Omental fat pad (tissue), 4 donors: ENCODE results near the gene C19orf85. TPM values are rescaled to one million over a fixed set of nuclear protein-coding genes. Genes with fewer than 3 reads are reported as not detected.
A peak's percentile ranks its signal among the peaks of the same experiment; 100 is the strongest.
"Not testable (repeated sequence)": the region's sequence is repeated elsewhere in the genome, so short reads cannot be mapped to it uniquely, and the experiment has no call there.

Experiments
- ATAC-seq: fragments of 150-250 bp; one replicate; pipeline ENCODE4 v1.9.1; 2016; ENCODE audit warnings: mild to moderate bottlenecking, moderate library complexity; ENCODE audit not compliant: low FRiP score
- DNase-seq: peaks from one replicate; pipeline ENCODE4 v3.0.0-alpha.2; 2019; ENCODE audit warnings: low spot score
- CTCF ChIP-seq, 3 donors: fragments of 450-650 bp; IDR thresholded peaks; one replicate each; pipeline ENCODE4 v1.5.1; 2016 to 2017; ENCODE audit warnings: antibody characterized with exemption in 3 of 3, mild to moderate bottlenecking in 3 of 3, moderate library complexity in 2 of 3
- total RNA-seq, 4 donors: library from RNA; depleted of rRNA; stranded (reverse); fragments of >200 nt; gene quantifications; one replicate each; pipeline ENCODE4 v1.1.0, GENCODE V29; 2016

C19orf85 gene
- total RNA-seq, 4 donors from 2014 or later: not detected

GRCh38 chr19:55500368-55500952, 35.9 kb upstream of the C19orf85 start:
- ATAC-seq: no peak
- no peak for TF ChIP-seq CTCF (IDR thresholded peaks at IDR 0.05)
- DNase-seq: no peak

- ATAC-seq (no peak), DNase-seq (no peak)
- TF ChIP-seq CTCF (IDR thresholded peaks at IDR 0.05): no peak
These were observed 33.8 kb upstream of the C19orf85 start for GRCh38 chr19:55498246-55498840.

GRCh38 chr19:55497763-55498162, 33.2 kb upstream of the C19orf85 start:
- ATAC-seq: no peak
- TF ChIP-seq CTCF (IDR thresholded peaks at IDR 0.05): no peak
- DNase-seq: no peak

GRCh38 chr19:55496820-55497219, 32.3 kb upstream of the C19orf85 start:
- DNase-seq, ATAC-seq: not testable (repeated sequence)

- no peak for ATAC-seq
- no peak for TF ChIP-seq CTCF (IDR thresholded peaks at IDR 0.05)
- no peak for DNase-seq
These were observed 31.2 kb upstream of the C19orf85 start for GRCh38 chr19:55495646-55496349.

- TF ChIP-seq CTCF (IDR thresholded peaks at IDR 0.05): no peak
- DNase-seq: peak; percentile 48
These were observed 29.7 kb upstream of the C19orf85 start for GRCh38 chr19:55494172-55494761.

GRCh38 chr19:55493645-55494171, 29.2 kb upstream of the C19orf85 start:
- ATAC-seq: no peak
- no peak for TF ChIP-seq CTCF (IDR thresholded peaks at IDR 0.05)
- DNase-seq: no peak

More at GRCh38 chr19:55494172-55494761, 29.7 kb upstream of the C19orf85 start:
- peak; percentile 83 for ATAC-seq
